H1 (cell line): Measurements from ENCODE around the gene AMHR2. TPM values are rescaled to one million over a fixed set of nuclear protein-coding genes. Genes with fewer than 3 reads are reported as not detected.
"Not testable (repeated sequence)": the region's sequence is repeated elsewhere in the genome, so short reads cannot be mapped to it uniquely, and the experiment has no call there.

Source experiments
- CTCF ChIA-PET: fragments of 300-600 bp; sonication (Branson Sonifier 250); formaldehyde crosslinking; loops from one replicate; lab custom pipeline; 2021; ENCODE audit not compliant: partially characterized antibody; lab: Charles Lee
- POLR2A ChIA-PET: fragments of 300-600 bp; sonication (Branson Sonifier 250); formaldehyde crosslinking; loops from one replicate; lab custom pipeline; 2021; ENCODE audit warnings: inconsistent platforms; ENCODE audit not compliant: partially characterized antibody; lab: Charles Lee
- DNase-seq, 2 experiments: peaks; one replicate each; pipeline versions ENCODE4 v3.0.0 to v3.0.0-alpha.2; 2010 to 2022; ENCODE audit warnings: low spot score in 2 of 2, low read depth in 1 of 2, mixed read lengths in 1 of 2
- FAIRE-seq: peaks from 2 replicates; lab custom pipeline; 2011; peaks lifted over from hg19 to GRCh38; lab: Jason Lieb, UNC
- H2AFZ ChIP-seq: 2 replicates; pipeline ENCODE4 v1.8.1; 2012; ENCODE audit warnings: low read length, inconsistent platforms
- H2AK5ac ChIP-seq: 2 replicates; pipeline ENCODE4 v1.6.1; 2013; ENCODE audit warnings: low read depth, low read length
- H2BK120ac ChIP-seq: replicated peaks from 2 replicates; pipeline ENCODE3; 2013; ENCODE audit warnings: low read depth, low read length, inconsistent platforms
- H2BK12ac ChIP-seq: 2 replicates; pipeline ENCODE4 v1.6.1; 2013; ENCODE audit warnings: low read depth, low read length
- H2BK15ac ChIP-seq: 2 replicates; pipeline ENCODE4 v1.6.1; 2013; ENCODE audit warnings: low read length
- H2BK20ac ChIP-seq: 2 replicates; pipeline ENCODE4 v1.6.1; 2013; ENCODE audit warnings: low read length
- H2BK5ac ChIP-seq: 2 replicates; pipeline ENCODE4 v1.6.1; 2013; ENCODE audit warnings: low read depth, low read length
- H3K14ac ChIP-seq: 2 replicates; pipeline ENCODE4 v1.6.1; 2013; ENCODE audit warnings: inconsistent platforms; ENCODE audit not compliant: insufficient read length
- H3K18ac ChIP-seq: 2 replicates; pipeline ENCODE4 v1.6.1; 2013; ENCODE audit warnings: low read length; ENCODE audit errors: extremely low read depth
- H3K23ac ChIP-seq: 2 replicates; pipeline ENCODE4 v1.6.1; 2013; ENCODE audit warnings: inconsistent platforms; ENCODE audit not compliant: insufficient read length
- H3K23me2 ChIP-seq: 2 replicates; pipeline ENCODE4 v1.6.1; 2013; ENCODE audit warnings: low read depth, low read length
- H3K27ac ChIP-seq: 2 replicates; pipeline ENCODE4 v1.6.1; 2011; ENCODE audit warnings: low read depth, low read length, inconsistent platforms
- H3K27me3 ChIP-seq, 4 experiments: replicated peaks in 1 of 4; 1 replicate in 1 of 4; 2 replicates in 3 of 4; pipeline versions ENCODE4 v1.6.1 to v1.8.1; 2011 to 2013; ENCODE audit warnings: low read length in 3 of 4, mild to moderate bottlenecking in 3 of 4, inconsistent platforms in 2 of 4, mixed read lengths in 2 of 4, moderate library complexity in 1 of 4; ENCODE audit not compliant: control insufficient read depth in 3 of 4, insufficient read depth in 3 of 4; ENCODE audit errors: extremely low read depth in 1 of 4
- H3K36me3 ChIP-seq, 4 experiments: 2 replicates each; pipeline versions ENCODE4 v1.6.1 to v1.8.1; 2011 to 2013; ENCODE audit warnings: mild to moderate bottlenecking in 4 of 4, low read length in 3 of 4, moderate library complexity in 2 of 4, control low read depth in 1 of 4, inconsistent platforms in 1 of 4; ENCODE audit not compliant: insufficient read depth in 4 of 4, control insufficient read depth in 2 of 4
- H3K4ac ChIP-seq: replicated peaks from 2 replicates; pipeline ENCODE3; 2013; ENCODE audit warnings: low read length, low read depth, mixed read lengths, inconsistent platforms; ENCODE audit not compliant: insufficient read length
- H3K4me1 ChIP-seq, 4 experiments: replicated peaks in 1 of 4; 1 replicate in 1 of 4; 2 replicates in 3 of 4; pipeline versions ENCODE4 v1.6.1 to v1.8.1; 2011 to 2013; ENCODE audit warnings: low read length in 3 of 4, inconsistent platforms in 2 of 4, mixed read lengths in 1 of 4; ENCODE audit not compliant: insufficient read depth in 4 of 4, control insufficient read depth in 3 of 4
- H3K4me2 ChIP-seq, 2 experiments: 2 replicates each; pipeline versions ENCODE4 v1.6.1 to v1.8.1; 2011 to 2013; ENCODE audit warnings: low read depth in 2 of 2, low read length in 2 of 2, control low read depth in 1 of 2, inconsistent platforms in 1 of 2, mild to moderate bottlenecking in 1 of 2; ENCODE audit not compliant: insufficient read depth in 1 of 2
- H3K4me3 ChIP-seq, 4 experiments: fragments of 200-600, 300-600 bp in 1 of 4; sonication (generic), shearing (Covaris generic), sonication (Bioruptor Twin) in 1 of 4; 2 replicates each; pipeline versions ENCODE4 v1.5.1 to v1.8.1; 2011 to 2016; ENCODE audit warnings: low read length in 4 of 4, low read depth in 3 of 4, control low read depth in 2 of 4, inconsistent platforms in 2 of 4, mild to moderate bottlenecking in 2 of 4, mixed read lengths in 1 of 4, moderate library complexity in 1 of 4; ENCODE audit not compliant: insufficient read depth in 2 of 4; ENCODE audit errors: extremely low read depth in 1 of 4
- H3K56ac ChIP-seq: replicated peaks from 2 replicates; pipeline ENCODE3; 2013; ENCODE audit warnings: low read depth, mild to moderate bottlenecking, mixed read lengths, low read length, inconsistent platforms; ENCODE audit not compliant: insufficient read length
- H3K79me1 ChIP-seq: 2 replicates; pipeline ENCODE4 v1.6.1; 2013; ENCODE audit warnings: low read depth, low read length, control low read depth
- H3K79me2 ChIP-seq, 2 experiments: 2 replicates each; pipeline versions ENCODE4 v1.6.1 to v1.8.1; 2012 to 2013; ENCODE audit warnings: low read length in 2 of 2, mild to moderate bottlenecking in 2 of 2, inconsistent platforms in 1 of 2; ENCODE audit not compliant: insufficient read depth in 2 of 2, control insufficient read depth in 1 of 2
- H3K9ac ChIP-seq, 4 experiments: replicated peaks in 1 of 4; 1 replicate in 1 of 4; 2 replicates in 3 of 4; pipeline versions ENCODE4 v1.6.1 to v1.8.1; 2011 to 2013; ENCODE audit warnings: low read depth in 3 of 4, low read length in 3 of 4, control low read depth in 2 of 4, mild to moderate bottlenecking in 2 of 4, moderate library complexity in 2 of 4, inconsistent platforms in 1 of 4; ENCODE audit errors: extremely low read depth in 1 of 4
- H3K9me3 ChIP-seq, 2 experiments: 2 replicates each; pipeline versions ENCODE4 v1.6.1 to v1.8.1; 2012 to 2013; ENCODE audit warnings: mild to moderate bottlenecking in 2 of 2, moderate library complexity in 2 of 2, control low read depth in 1 of 2, inconsistent platforms in 1 of 2, low read depth in 1 of 2, low read length in 1 of 2, mixed read lengths in 1 of 2; ENCODE audit not compliant: insufficient read depth in 2 of 2
- H4K20me1 ChIP-seq, 2 experiments: replicated peaks in 1 of 2; 2 replicates each; pipeline versions ENCODE3 to v1.8.1; 2011 to 2013; ENCODE audit warnings: inconsistent platforms in 2 of 2, low read length in 2 of 2, mild to moderate bottlenecking in 1 of 2; ENCODE audit not compliant: insufficient read depth in 2 of 2, control insufficient read depth in 1 of 2
- H4K5ac ChIP-seq: 2 replicates; pipeline ENCODE4 v1.6.1; 2013; ENCODE audit warnings: low read length, low read depth, mixed read lengths, inconsistent platforms; ENCODE audit not compliant: insufficient read length
- H4K8ac ChIP-seq: 2 replicates; pipeline ENCODE4 v1.8.0; 2013; ENCODE audit warnings: mild to moderate bottlenecking, moderate library complexity, low read length, inconsistent platforms; ENCODE audit not compliant: insufficient read depth; ENCODE audit errors: extremely low read depth
- H4K91ac ChIP-seq: replicated peaks from 2 replicates; pipeline ENCODE3; 2013; ENCODE audit warnings: low read length, mixed read lengths, inconsistent platforms; ENCODE audit not compliant: insufficient read length
- WGBS, 2 experiments: shearing (Covaris generic) in 1 of 2; methylation state at CpG; one replicate each; pipeline versions ENCODE4 v1.1.6 to v1.1.7; 2013 to 2015; ENCODE audit warnings: low lambda C conversion rate in 2 of 2, mixed read lengths in 2 of 2, inconsistent platforms in 1 of 2, low coverage in 1 of 2, missing lambda C conversion rate in 1 of 2; ENCODE audit not compliant: insufficient replicate concordance in 2 of 2, insufficient coverage in 1 of 2, insufficient read length in 1 of 2; ENCODE audit errors: extremely low coverage in 1 of 2, missing lambda C conversion rate in 1 of 2; 5-methylcytosine and 5-hydroxymethylcytosine counted together
- polyA plus RNA-seq, 7 experiments: library from polyadenylated mRNA; depleted of rRNA in 3 of 7; stranded (reverse) in 5 of 7; unstranded in 2 of 7; fragments of >200 nt in 5 of 7; fragments of 200-250 nt in 2 of 7; gene quantifications; 1 replicate in 5 of 7; 2 replicates in 1 of 7; 4 replicates in 1 of 7; pipeline versions ENCODE4 v1.2.1 to v1.2.3, GENCODE V29; 2011 to 2013; ENCODE audit warnings: missing spikeins in 2 of 7, mixed read lengths in 2 of 7
- total RNA-seq: library from RNA; stranded (reverse); fragmentation: NEBNext Ultra II Directional; extraction: Animal tissue kit (Norgen Biotek cat#: 25700); gene quantifications from 2 replicates; pipeline ENCODE4 v1.2.1, GENCODE V29; 2021

Gene AMHR2
- total and polyA plus RNA-seq, 2 of the 8 experiments (the other 6 are each of a cell fraction or from before 2014, with no cell fraction given), result 0.29 to 0.35 TPM

DNA sequence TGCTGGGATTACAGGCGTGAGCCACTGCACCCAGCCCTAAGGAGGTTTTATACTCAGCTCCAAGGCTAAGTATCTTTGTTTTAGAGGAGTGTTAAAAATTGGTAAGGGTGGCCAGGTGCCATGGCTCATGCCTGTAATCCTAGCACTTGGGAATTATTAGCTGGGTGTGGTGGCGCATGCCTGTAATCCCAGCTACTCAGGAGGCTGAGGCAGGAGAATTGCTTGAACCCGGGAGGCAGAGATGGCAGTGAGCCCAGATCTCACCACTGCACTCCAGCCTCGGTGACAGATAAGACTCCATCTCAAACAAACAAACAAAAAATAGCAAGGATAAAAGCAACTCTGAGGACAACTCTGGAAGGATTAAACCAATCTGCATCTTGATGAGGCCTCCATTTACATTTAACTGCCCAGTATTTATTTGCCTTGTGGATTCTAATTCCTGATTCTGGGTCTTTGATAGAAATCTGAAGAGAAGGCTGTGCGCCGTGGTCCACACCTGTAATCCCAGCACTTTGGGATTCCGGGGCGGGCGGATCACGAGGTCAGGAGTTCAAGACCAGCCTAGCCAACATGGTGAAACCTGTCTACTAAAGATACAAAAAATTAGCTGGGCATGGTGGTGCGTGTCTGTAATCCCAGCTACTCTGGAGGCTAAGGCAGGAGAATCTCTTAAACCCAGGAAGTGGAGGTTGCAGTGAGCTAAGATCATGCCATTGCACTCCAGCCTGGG is 21.1 kb downstream of the AMHR2 start:
- H3K4me2 ChIP-seq, result peak overlapping the region in 1 of 2 experiments; percentile 90; a peak in 1 of 4 replicates
- not testable (repeated sequence) for H4K91ac ChIP-seq, H2BK20ac ChIP-seq, H3K14ac ChIP-seq, H3K9me3 ChIP-seq, H2AFZ ChIP-seq, H3K9ac ChIP-seq, H3K27ac ChIP-seq, H3K4me1 ChIP-seq, H3K79me1 ChIP-seq, H3K18ac ChIP-seq, H3K56ac ChIP-seq, FAIRE-seq, H2BK15ac ChIP-seq, H2BK120ac ChIP-seq, H4K5ac ChIP-seq, H4K20me1 ChIP-seq, H3K4me3 ChIP-seq, DNase-seq, H3K79me2 ChIP-seq, H3K27me3 ChIP-seq, H3K23me2 ChIP-seq, H2BK5ac ChIP-seq, H2AK5ac ChIP-seq, H4K8ac ChIP-seq, H3K4ac ChIP-seq, H3K23ac ChIP-seq, H2BK12ac ChIP-seq
- ChIA-PET CTCF (interaction anchor here (0.6 to 1.2 kb wide), 3 partner anchors 10 to 92 kb away, joined by 3 to 6 read pairs (median 3); no protein-coding TSS in a partner anchor), POLR2A (interaction anchor here (0.8 to 57.6 kb wide), 3 partner anchors 9 to 49 kb away, joined by 3 to 3397 read pairs (median 15); partner anchors contain the start of genes MAP3K12, NPFF and TARBP2)
- 96% methylated on average over 11 of the region's 11 CpGs; no CpG with 5 or more reads in 1 of the 2 experiments for WGBS, 2 experiments
- peaks cover 0 to 20% (median 12%) of the 10 kb centered on the region in 4 experiments; a peak in 4 of 8 replicates for H3K36me3 ChIP-seq
